ENCODE results near the gene SUSD3.

The SUSD3 gene

DNA sequence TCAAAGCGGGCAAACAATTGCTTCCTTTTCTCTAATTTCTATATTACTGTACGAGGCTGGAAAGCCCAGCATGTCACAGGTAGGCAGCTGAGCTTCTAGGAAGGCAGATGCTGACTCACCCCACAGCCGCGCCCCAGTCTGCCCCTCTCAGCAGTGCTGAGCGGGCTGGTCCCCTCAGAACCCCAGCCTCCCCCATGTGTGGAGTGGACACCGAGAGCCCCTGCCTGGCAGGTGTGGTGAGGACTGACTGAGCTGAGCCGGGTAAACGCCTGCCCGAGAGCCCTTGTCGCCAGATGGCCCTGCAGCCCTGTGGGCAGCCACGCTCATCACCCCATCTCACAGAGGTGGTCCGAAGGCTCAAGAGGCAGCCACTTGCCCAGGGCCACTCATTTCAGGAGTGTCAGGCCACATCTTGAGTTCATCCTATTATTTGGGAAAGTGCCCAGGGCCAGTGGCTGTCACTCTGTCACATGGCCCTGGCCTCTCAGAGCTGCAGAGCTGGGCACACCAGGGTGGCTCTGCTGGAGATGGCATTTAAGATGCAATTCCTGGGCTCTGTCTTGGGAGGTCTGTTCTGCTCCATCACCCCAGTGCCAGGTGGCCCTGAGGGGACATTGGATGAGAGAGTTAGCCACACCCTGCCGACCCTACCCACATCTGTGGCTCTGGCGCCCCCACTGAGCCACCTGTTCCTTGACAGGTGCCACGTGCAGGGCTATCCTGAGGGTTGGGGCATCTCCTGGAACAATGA, 50.0 kb downstream of the SUSD3 start:
- H3K9ac ChIP-seq (ENCODE audit: low read depth, low read length), result no peak overlapping the region
- no peak overlapping the region for H3K4me3 ChIP-seq (ENCODE audit: low read length)
- WGBS, result 90% methylated on average over 15 of the region's 15 CpGs
- H3K4me1 ChIP-seq (ENCODE audit: insufficient read depth, low read length), result no peaks in the 10 kb centered on the region
- H3K27me3 ChIP-seq (ENCODE audit: insufficient read depth, low read length), result no peaks in the 10 kb centered on the region
- H3K36me3 ChIP-seq (ENCODE audit: insufficient read depth, low read length), result no peaks in the 10 kb centered on the region
- no peak overlapping the region for H3K27ac ChIP-seq (ENCODE audit: low read depth, low read length)
- H3K9me3 ChIP-seq (ENCODE audit: insufficient read depth, low read depth, low read length), result no peaks in the 10 kb centered on the region

DNA sequence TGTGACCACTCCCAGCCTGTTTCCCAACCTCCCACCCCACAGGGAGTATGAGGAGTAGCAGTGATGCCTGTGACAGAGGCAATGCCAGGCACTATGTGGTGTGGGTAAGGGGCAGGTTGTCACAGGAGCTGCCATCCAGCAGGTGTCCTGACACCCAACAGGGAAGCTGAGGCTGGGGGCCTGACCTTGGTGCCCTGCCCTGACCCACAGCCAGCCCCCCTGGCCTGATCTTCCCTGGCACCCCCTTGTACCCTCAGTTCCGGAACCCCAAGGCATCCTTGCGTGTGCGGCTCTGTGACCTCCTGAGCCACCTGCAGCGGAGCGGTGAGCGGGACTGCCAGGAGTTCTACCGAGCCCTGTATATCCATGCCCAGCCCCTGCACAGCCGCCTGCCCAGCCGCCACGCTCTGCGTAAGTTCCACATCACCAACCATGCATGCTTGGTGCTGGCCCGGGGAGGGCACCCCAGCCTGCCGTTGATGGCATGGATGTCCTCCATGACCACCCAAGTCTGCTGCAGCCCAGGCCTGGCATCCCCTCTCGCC, 51.9 kb downstream of the SUSD3 start:
- no peak overlapping the region for H3K27ac ChIP-seq (ENCODE audit: low read depth, low read length)
- H3K9ac ChIP-seq (ENCODE audit: low read depth, low read length), result no peak overlapping the region
- 97% methylated on average over 14 of the region's 14 CpGs for WGBS
- no peaks in the 10 kb centered on the region for H3K4me1 ChIP-seq (ENCODE audit: insufficient read depth, low read length)
- H3K27me3 ChIP-seq (ENCODE audit: insufficient read depth, low read length), result no peaks in the 10 kb centered on the region
- H3K36me3 ChIP-seq (ENCODE audit: insufficient read depth, low read length), result no peaks in the 10 kb centered on the region
- no peak overlapping the region for H3K4me3 ChIP-seq (ENCODE audit: low read length)
- H3K9me3 ChIP-seq (ENCODE audit: insufficient read depth, low read depth, low read length), result no peaks in the 10 kb centered on the region

DNA sequence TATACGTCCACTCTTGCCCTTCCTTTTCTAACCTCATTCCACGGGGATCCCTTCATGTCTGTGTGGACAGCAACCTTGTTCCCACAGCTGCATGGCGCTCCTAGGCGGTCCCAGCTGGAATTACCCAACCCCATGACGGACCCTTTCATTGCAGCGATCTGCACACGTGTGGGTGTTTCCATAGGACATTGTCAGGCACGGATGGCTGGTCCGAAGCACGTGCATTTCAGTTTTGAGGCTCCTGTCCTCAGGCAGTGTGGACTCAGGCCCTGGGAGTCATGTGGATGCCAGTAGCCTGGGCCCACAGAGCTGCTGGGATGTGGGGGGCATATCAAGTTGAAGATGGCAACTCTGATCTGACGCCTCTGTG, 52.5 kb downstream of the SUSD3 start:
- H3K9ac ChIP-seq (ENCODE audit: low read depth, low read length), result no peak overlapping the region
- H3K4me1 ChIP-seq (ENCODE audit: insufficient read depth, low read length), result 0 out of 2 replicates have a peak, but pooled peaks cover under 1% of the 10 kb centered on the region
- H3K27ac ChIP-seq (ENCODE audit: low read depth, low read length), result no peak overlapping the region
- WGBS, result 94% methylated on average over 11 of the region's 11 CpGs
- no peaks in the 10 kb centered on the region for H3K9me3 ChIP-seq (ENCODE audit: insufficient read depth, low read depth, low read length)
- no peak overlapping the region for H3K4me3 ChIP-seq (ENCODE audit: low read length)
- H3K27me3 ChIP-seq (ENCODE audit: insufficient read depth, low read length), result no peaks in the 10 kb centered on the region
- no peaks in the 10 kb centered on the region for H3K36me3 ChIP-seq (ENCODE audit: insufficient read depth, low read length)

DNA sequence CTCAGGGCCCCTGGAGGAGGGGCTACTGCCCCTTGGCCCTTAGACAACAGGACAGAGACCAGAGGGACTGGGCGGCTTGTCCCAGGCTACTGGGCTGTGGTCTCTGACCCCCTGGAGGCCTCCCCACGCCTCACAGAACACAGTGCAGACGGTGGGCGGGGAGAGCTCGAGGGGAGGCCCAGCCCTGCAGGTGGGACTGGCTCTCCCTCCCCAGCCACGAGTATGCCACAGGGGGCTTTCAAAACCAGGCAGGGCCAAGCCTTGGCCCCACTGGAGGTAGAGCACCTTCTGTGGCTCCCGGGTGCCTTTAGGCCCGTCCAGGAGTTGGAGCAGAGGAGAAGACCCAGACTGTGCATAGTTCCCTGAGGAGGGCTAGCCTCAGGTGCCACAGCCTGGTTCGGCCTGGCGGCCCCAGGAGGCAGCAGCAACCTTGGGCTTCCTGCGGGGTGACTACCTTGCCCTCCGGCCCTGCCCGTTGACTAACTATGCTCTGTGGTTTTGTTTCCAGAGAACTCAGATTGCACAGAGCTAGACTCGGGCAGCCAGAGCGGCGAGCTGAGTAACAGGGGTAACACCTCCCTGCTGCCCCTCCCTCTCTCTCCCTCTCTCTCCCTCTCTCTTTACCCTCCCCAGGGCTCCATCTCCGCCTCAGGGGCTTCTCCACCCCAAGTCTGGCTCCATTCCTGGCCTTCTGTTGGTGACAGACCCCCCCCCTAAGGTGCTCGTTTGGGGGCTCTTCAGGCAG, 53.0 kb downstream of the SUSD3 start:
- Histone ChIP-seq H3K4me1 (ENCODE audit: insufficient read depth, low read length) (peaks cover 6% of the 10 kb centered on the region; the same call in 1 of the 2 replicates), H3K36me3 (ENCODE audit: insufficient read depth, low read length) (no peaks in the 10 kb centered on the region), H3K4me3 (ENCODE audit: low read length) (no peak overlapping the region), H3K27ac (ENCODE audit: low read depth, low read length) (no peak overlapping the region), H3K9ac (ENCODE audit: low read depth, low read length) (no peak overlapping the region), H3K9me3 (ENCODE audit: insufficient read depth, low read depth, low read length) (no peaks in the 10 kb centered on the region), H3K27me3 (ENCODE audit: insufficient read depth, low read length) (no peaks in the 10 kb centered on the region)
- WGBS, result 91% methylated on average over 18 of the region's 18 CpGs

DNA sequence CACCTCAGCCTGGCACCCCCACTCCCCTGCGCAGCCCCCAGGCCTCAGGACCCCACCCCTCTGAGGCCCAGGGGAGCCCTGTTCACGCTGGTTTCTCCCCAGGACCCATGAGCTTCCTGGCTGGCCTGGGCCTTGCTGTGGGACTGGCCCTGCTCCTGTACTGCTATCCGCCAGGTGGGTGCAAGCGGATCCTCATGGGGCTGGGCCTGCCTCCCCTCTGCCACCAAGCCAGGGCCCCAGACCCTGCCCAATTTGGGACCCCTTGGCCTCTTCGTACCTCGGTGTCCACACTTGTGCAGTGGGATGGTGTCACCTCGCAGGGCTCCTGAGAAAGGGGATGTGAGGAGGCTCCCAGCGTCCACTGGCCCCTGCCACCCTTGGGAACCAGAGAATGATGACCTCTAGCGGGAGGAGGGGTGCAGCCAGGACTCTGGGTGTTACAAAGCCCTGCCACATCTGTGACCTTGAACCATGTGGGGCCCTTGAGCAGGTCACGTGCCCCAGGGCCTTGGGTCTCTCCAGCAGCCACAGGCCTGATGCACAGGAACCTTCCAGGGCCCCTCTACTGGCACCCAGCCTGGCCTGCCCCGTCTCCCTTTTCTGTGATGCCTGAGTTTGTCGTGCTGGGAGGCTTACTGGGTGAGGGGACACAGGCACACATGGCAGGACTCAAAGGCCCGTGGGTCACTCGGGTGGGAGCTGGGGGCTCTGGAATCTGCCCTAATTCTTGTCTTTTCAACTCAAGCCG, 53.8 kb downstream of the SUSD3 start:
- H3K9me3 ChIP-seq (ENCODE audit: insufficient read depth, low read depth, low read length), result no peaks in the 10 kb centered on the region
- no peaks in the 10 kb centered on the region for H3K27me3 ChIP-seq (ENCODE audit: insufficient read depth, low read length)
- H3K36me3 ChIP-seq (ENCODE audit: insufficient read depth, low read length), result no peaks in the 10 kb centered on the region
- H3K4me1 ChIP-seq (ENCODE audit: insufficient read depth, low read length), result peaks cover 8% of the 10 kb centered on the region; the same call in 1 of the 2 replicates
- WGBS, result 89% methylated on average over 15 of the region's 15 CpGs
- no peak overlapping the region for H3K4me3 ChIP-seq (ENCODE audit: low read length)
- H3K27ac ChIP-seq (ENCODE audit: low read depth, low read length), result no peak overlapping the region
- H3K9ac ChIP-seq (ENCODE audit: low read depth, low read length), result no peak overlapping the region

DNA sequence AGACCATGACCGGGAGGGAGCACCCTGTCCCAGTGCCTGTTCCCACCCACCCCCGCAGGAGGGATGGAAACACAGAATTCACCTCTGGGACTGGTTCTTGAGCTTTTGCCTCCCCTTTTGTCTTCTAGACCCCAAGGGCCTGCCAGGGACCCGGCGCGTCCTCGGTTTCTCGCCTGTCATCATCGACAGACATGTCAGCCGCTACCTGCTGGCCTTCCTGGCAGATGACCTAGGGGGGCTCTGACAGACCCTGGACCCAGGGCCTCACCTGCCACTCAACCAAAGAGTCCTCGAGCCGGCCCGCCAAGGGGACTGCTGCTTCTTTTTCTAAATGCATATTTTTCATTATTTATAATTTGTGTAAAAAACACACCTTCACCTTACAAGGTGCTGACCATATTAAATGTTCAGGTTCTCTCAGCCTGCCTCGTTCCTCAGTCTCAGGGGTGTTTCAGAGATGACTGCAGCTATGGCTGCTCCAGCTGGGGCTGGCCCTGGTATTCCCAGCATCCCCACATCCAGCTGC, 54.4 kb downstream of the SUSD3 start:
- Histone ChIP-seq H3K27me3 (ENCODE audit: insufficient read depth, low read length) (no peaks in the 10 kb centered on the region), H3K27ac (ENCODE audit: low read depth, low read length) (no peak overlapping the region), H3K4me1 (ENCODE audit: insufficient read depth, low read length) (peaks cover 8% of the 10 kb centered on the region; the same call in 1 of the 2 replicates), H3K9ac (ENCODE audit: low read depth, low read length) (no peak overlapping the region), H3K4me3 (ENCODE audit: low read length) (no peak overlapping the region), H3K36me3 (ENCODE audit: insufficient read depth, low read length) (no peaks in the 10 kb centered on the region), H3K9me3 (ENCODE audit: insufficient read depth, low read depth, low read length) (no peaks in the 10 kb centered on the region)
- WGBS, result 87% methylated on average over 11 of the region's 13 CpGs

DNA sequence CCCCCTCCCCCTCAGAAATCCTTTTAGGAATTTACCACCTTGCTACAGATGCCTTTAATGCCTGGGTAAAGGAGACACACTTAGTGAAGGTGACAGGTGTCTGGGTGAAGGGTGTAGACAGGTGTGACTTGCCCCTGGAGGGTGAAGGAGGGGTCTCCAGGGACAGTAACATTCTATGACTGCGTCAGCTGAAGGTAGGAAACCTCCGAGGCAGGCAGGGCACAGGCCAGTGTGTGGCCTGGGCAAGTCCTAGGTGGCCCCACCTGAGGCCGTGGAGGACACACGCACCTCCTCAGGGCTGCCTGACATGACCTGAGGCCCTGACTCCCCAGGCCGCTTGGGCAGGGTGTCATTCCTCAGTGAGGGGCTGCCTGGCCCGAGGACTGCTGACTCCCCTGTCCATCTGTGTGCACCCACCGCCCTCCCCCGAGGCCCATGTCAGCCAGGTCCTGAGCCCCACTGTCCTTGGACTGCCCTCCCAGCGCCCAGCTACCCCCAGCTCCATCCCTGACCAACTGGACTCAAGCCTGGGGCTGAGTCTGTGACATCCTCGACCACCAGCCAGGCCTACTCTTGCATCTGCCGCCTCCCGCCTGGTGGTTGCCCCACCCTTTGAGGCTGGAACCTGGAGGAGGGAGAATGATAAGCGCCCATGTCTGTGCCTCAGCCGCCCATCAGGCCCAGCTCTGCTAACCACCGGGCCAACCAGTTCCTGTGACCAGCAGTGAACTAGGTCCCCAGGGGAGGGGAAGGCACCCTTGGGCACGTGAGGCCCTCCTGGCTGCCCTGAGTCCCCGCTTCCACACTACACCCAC, 55.9 kb downstream of the SUSD3 start:
- Histone ChIP-seq H3K27me3 (ENCODE audit: insufficient read depth, low read length) (no peaks in the 10 kb centered on the region), H3K27ac (ENCODE audit: low read depth, low read length) (no peak overlapping the region), H3K9ac (ENCODE audit: low read depth, low read length) (no peak overlapping the region), H3K4me3 (ENCODE audit: low read length) (no peak overlapping the region), H3K4me1 (ENCODE audit: insufficient read depth, low read length) (peaks cover 8% of the 10 kb centered on the region; the same call in 1 of the 2 replicates), H3K36me3 (ENCODE audit: insufficient read depth, low read length) (no peaks in the 10 kb centered on the region), H3K9me3 (ENCODE audit: insufficient read depth, low read depth, low read length) (no peaks in the 10 kb centered on the region)
- 89% methylated on average over 17 of the region's 17 CpGs for WGBS

DNA sequence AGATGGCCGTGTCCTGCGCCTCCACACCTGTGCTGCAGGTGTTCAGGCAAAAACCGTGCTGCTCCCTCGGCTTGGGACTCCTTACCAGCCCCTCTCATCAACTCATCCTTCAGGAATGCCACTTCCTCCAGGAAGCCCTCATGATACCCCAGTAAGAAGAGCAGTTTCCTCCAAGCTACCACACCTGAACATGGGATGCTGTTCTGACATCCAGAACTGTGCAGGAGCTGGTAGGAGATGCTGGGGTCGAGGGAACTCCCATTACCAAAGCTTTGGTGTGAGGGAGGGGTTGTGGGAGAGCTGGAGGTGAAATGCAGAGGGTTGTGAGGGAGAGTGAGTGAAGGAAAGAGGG, 56.5 kb downstream of the SUSD3 start:
- Histone ChIP-seq H3K36me3 (ENCODE audit: insufficient read depth, low read length) (no peaks in the 10 kb centered on the region), H3K4me3 (ENCODE audit: low read length) (no peak overlapping the region), H3K9ac (ENCODE audit: low read depth, low read length) (no peak overlapping the region), H3K27ac (ENCODE audit: low read depth, low read length) (no peak overlapping the region), H3K27me3 (ENCODE audit: insufficient read depth, low read length) (no peaks in the 10 kb centered on the region), H3K4me1 (ENCODE audit: insufficient read depth, low read length) (peaks cover 8% of the 10 kb centered on the region; the same call in 1 of the 2 replicates), H3K9me3 (ENCODE audit: insufficient read depth, low read depth, low read length) (no peaks in the 10 kb centered on the region)
- 88% methylated on average over 5 of the region's 5 CpGs for WGBS

DNA sequence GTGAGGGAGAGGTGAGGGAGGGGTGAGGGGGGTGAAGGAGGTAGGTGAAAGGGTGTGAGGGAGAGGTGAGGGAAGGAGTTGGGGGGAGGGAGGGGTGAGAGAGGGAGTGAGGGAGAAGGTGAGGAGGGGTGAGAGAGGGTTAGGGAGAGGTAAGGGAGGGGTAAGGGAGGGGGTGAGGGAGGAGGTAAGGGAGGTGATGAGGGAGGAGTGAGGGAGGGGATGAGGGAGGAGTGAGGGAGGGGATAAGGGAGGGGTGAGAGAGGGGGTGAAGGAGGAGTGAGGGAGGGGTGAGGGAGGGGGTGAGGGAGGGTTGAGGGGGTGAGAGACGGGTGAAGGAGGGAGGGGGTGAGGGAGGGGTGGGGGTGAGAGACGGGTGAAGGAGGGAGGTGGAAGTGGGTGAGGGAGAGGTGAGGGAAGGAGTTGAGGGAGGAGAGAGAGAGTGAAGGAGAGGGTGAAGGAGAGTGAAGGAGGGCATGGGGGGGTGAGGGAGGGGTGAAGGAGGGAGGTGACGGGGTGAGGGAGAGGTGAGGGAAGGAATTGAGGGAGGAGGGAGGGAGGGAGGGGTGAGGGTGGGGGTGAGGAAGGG, 57.1 kb downstream of the SUSD3 start:
- Histone ChIP-seq H3K9ac (ENCODE audit: low read depth, low read length) (no peak overlapping the region), H3K27ac (ENCODE audit: low read depth, low read length) (no peak overlapping the region), H3K36me3 (ENCODE audit: insufficient read depth, low read length) (no peaks in the 10 kb centered on the region), H3K27me3 (ENCODE audit: insufficient read depth, low read length) (no peaks in the 10 kb centered on the region), H3K4me3 (ENCODE audit: low read length) (no peak overlapping the region), H3K9me3 (ENCODE audit: insufficient read depth, low read depth, low read length) (no peaks in the 10 kb centered on the region), H3K4me1 (ENCODE audit: insufficient read depth, low read length) (peaks cover 8% of the 10 kb centered on the region; the same call in 1 of the 2 replicates)
- WGBS, result 40% methylated on average over 3 of the region's 3 CpGs
